HepG2 (cell line): Measurements from ENCODE around the gene MSL3B.
A peak's percentile ranks its signal among the peaks of the same experiment; 100 is the strongest.

ENCODE experiments used
- CREBL2 ChIP-seq: sonication (generic); formaldehyde crosslinking; IDR thresholded peaks from 2 replicates; pipeline ENCODE4 v1.8.1; 2023; ENCODE audit warnings: missing genetic modification reagents, mild to moderate bottlenecking, borderline replicate concordance
- EEA1 ChIP-seq: sonication (generic); formaldehyde crosslinking; IDR thresholded peaks from 2 replicates; pipeline ENCODE4 v1.5.1; 2020; ENCODE audit warnings: mild to moderate bottlenecking, missing genetic modification reagents, borderline replicate concordance
- HBP1 ChIP-seq: IDR thresholded peaks from 2 replicates; pipeline ENCODE4 v1.6.1; 2016; ENCODE audit warnings: low read depth, control low read depth
- MTA1 ChIP-seq: sonication (generic); formaldehyde crosslinking; IDR thresholded peaks from 2 replicates; pipeline ENCODE4 v1.4.0; 2020; ENCODE audit warnings: missing genetic modification reagents, mild to moderate bottlenecking, borderline replicate concordance
- THRA ChIP-seq: sonication (generic); formaldehyde crosslinking; IDR thresholded peaks from 2 replicates; pipeline ENCODE4 v1.4.0; 2020; ENCODE audit warnings: missing genetic modification reagents, borderline replicate concordance
- ZNF142 ChIP-seq: sonication (generic); formaldehyde crosslinking; IDR thresholded peaks from 2 replicates; pipeline ENCODE4 v1.4.0; 2020; ENCODE audit warnings: missing genetic modification reagents
- ZNF296 ChIP-seq: sonication (generic); formaldehyde crosslinking; conservative IDR thresholded peaks from 2 replicates; pipeline ENCODE4 v1.5.0; 2020; ENCODE audit warnings: mild to moderate bottlenecking, missing genetic modification reagents
- ZNF362 ChIP-seq: sonication (generic); formaldehyde crosslinking; IDR thresholded peaks from 2 replicates; pipeline ENCODE4 v1.4.0; 2020; ENCODE audit warnings: missing genetic modification reagents, mild to moderate bottlenecking, borderline replicate concordance
- TF ChIP-seq, protein P1 (sequence below): sonication (generic); formaldehyde crosslinking; IDR thresholded peaks from 2 replicates; pipeline ENCODE4 v1.4.0; 2020; ENCODE audit warnings: missing genetic modification reagents, borderline replicate concordance
- TF ChIP-seq, protein P2 (sequence below): sonication (generic); formaldehyde crosslinking; IDR thresholded peaks from 2 replicates; pipeline ENCODE4 v1.5.0; 2020; ENCODE audit warnings: missing genetic modification reagents

MSL3B gene

DNA sequence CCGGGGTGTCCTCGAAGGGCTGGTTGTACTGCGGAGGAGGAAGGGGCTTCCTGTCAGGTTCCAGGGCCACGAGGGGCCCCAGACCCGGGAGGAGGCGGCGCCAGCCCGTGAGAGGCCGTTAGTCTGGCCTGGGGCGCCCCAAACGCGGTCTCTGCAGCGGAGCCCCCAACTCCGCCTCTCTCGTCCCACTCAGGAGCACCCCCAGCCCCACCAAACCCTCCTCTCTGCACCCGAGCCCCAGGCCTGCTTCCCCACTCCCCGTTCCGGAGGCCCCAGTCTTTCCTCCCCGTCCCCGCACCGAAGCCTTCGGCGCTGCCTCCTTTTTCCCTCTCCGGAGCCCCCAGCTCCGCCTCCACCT lies 14.3 kb downstream of the MSL3B start (continued):
- TF ChIP-seq HBP1 (CRISPR knock-in tag) (no peak), ZNF296 (CRISPR knock-in tag) (0 out of 2 replicates have a peak, but pooled peaks have one; percentile 72), EEA1 (CRISPR knock-in tag) (0 out of 2 replicates have a peak, but pooled peaks have one; percentile 24), ZNF362 (CRISPR knock-in tag) (0 out of 2 replicates have a peak, but pooled peaks have one; percentile 4), CREBL2 (no peak), THRA (CRISPR knock-in tag) (0 out of 2 replicates have a peak, but pooled peaks have one; percentile 7), ZNF142 (CRISPR knock-in tag) (0 out of 2 replicates have a peak, but pooled peaks have one; percentile 5), MTA1 (CRISPR knock-in tag) (0 out of 2 replicates have a peak, but pooled peaks have one; percentile 26)
- TF ChIP-seq, protein P1, sequence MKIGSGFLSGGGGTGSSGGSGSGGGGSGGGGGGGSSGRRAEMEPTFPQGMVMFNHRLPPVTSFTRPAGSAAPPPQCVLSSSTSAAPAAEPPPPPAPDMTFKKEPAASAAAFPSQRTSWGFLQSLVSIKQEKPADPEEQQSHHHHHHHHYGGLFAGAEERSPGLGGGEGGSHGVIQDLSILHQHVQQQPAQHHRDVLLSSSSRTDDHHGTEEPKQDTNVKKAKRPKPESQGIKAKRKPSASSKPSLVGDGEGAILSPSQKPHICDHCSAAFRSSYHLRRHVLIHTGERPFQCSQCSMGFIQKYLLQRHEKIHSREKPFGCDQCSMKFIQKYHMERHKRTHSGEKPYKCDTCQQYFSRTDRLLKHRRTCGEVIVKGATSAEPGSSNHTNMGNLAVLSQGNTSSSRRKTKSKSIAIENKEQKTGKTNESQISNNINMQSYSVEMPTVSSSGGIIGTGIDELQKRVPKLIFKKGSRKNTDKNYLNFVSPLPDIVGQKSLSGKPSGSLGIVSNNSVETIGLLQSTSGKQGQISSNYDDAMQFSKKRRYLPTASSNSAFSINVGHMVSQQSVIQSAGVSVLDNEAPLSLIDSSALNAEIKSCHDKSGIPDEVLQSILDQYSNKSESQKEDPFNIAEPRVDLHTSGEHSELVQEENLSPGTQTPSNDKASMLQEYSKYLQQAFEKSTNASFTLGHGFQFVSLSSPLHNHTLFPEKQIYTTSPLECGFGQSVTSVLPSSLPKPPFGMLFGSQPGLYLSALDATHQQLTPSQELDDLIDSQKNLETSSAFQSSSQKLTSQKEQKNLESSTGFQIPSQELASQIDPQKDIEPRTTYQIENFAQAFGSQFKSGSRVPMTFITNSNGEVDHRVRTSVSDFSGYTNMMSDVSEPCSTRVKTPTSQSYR, result no peak
- TF ChIP-seq, protein P2, sequence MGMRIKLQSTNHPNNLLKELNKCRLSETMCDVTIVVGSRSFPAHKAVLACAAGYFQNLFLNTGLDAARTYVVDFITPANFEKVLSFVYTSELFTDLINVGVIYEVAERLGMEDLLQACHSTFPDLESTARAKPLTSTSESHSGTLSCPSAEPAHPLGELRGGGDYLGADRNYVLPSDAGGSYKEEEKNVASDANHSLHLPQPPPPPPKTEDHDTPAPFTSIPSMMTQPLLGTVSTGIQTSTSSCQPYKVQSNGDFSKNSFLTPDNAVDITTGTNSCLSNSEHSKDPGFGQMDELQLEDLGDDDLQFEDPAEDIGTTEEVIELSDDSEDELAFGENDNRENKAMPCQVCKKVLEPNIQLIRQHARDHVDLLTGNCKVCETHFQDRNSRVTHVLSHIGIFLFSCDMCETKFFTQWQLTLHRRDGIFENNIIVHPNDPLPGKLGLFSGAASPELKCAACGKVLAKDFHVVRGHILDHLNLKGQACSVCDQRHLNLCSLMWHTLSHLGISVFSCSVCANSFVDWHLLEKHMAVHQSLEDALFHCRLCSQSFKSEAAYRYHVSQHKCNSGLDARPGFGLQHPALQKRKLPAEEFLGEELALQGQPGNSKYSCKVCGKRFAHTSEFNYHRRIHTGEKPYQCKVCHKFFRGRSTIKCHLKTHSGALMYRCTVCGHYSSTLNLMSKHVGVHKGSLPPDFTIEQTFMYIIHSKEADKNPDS (CRISPR knock-in tag), result 0 out of 2 replicates have a peak, but pooled peaks have one; percentile 2
